ENCODE results near the gene SFMBT2. TPM values are rescaled to one million over a fixed set of nuclear protein-coding genes. Genes with fewer than 3 reads are reported as not detected.

SFMBT2 gene
- total RNA-seq, 1 experiment from 2014 or later, result 14.3 TPM

DNA sequence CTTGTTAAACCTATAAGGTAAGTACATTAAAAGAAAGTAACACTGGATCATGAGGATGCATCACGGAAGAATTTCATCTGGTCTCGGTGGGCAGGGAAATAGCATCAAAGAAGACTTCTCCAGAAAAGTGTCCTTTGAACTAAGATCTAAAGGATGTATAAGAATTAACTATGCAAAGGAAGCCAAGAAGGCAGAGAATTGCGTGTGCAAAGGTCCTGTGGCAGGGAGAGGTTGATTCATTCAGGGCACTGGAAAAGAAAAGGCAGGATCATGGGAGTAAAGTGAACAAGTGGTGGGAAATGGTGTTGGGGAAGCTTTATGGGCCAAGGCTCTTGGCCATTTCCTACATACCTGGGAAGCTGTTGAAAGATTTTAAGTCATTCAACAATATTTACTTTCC, 288.3 kb downstream of the SFMBT2 start:
- ChIA-PET POLR2A (no interaction called here), CTCF (interaction anchor here (1.6 kb wide), 1 partner anchor 203 kb away, joined by 11 read pairs; no protein-coding TSS in a partner anchor)
- TF ChIP-seq FOXK1 (CRISPR knock-in tag; IDR thresholded peaks at IDR 0.05), result no peak
- TF ChIP-seq, protein P1, sequence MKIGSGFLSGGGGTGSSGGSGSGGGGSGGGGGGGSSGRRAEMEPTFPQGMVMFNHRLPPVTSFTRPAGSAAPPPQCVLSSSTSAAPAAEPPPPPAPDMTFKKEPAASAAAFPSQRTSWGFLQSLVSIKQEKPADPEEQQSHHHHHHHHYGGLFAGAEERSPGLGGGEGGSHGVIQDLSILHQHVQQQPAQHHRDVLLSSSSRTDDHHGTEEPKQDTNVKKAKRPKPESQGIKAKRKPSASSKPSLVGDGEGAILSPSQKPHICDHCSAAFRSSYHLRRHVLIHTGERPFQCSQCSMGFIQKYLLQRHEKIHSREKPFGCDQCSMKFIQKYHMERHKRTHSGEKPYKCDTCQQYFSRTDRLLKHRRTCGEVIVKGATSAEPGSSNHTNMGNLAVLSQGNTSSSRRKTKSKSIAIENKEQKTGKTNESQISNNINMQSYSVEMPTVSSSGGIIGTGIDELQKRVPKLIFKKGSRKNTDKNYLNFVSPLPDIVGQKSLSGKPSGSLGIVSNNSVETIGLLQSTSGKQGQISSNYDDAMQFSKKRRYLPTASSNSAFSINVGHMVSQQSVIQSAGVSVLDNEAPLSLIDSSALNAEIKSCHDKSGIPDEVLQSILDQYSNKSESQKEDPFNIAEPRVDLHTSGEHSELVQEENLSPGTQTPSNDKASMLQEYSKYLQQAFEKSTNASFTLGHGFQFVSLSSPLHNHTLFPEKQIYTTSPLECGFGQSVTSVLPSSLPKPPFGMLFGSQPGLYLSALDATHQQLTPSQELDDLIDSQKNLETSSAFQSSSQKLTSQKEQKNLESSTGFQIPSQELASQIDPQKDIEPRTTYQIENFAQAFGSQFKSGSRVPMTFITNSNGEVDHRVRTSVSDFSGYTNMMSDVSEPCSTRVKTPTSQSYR (CRISPR knock-in tag; IDR thresholded peaks at IDR 0.05), result no peak
- TF ChIP-seq MAX (CRISPR knock-in tag; IDR thresholded peaks at IDR 0.05), result no peak
- TF ChIP-seq FOXP1 (CRISPR knock-in tag; IDR thresholded peaks at IDR 0.05; ENCODE audit: borderline replicate concordance), result no peak
- no peak for TF ChIP-seq ZMAT4 (CRISPR knock-in tag; IDR thresholded peaks at IDR 0.05)
- TF ChIP-seq GRHL2 (CRISPR knock-in tag; IDR thresholded peaks at IDR 0.05; ENCODE audit: insufficient replicate concordance, severe bottlenecking), result no peak
- TF ChIP-seq OVOL2 (CRISPR knock-in tag; IDR thresholded peaks at IDR 0.05; ENCODE audit: borderline replicate concordance), result no peak
- TF ChIP-seq ZNF423 (CRISPR knock-in tag; IDR thresholded peaks at IDR 0.05), result no peak
- TF ChIP-seq SP1 (CRISPR knock-in tag; conservative IDR thresholded peaks at IDR 0.05), result no peak
- TF ChIP-seq RORB (CRISPR knock-in tag; IDR thresholded peaks at IDR 0.05), result no peak
- TF ChIP-seq, protein P2, sequence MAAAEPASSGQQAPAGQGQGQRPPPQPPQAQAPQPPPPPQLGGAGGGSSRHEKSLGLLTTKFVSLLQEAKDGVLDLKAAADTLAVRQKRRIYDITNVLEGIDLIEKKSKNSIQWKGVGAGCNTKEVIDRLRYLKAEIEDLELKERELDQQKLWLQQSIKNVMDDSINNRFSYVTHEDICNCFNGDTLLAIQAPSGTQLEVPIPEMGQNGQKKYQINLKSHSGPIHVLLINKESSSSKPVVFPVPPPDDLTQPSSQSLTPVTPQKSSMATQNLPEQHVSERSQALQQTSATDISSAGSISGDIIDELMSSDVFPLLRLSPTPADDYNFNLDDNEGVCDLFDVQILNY (CRISPR knock-in tag; IDR thresholded peaks at IDR 0.05), result no peak
- no peak for TF ChIP-seq ARID4B (CRISPR knock-in tag; IDR thresholded peaks at IDR 0.05; ENCODE audit: borderline replicate concordance)
- H3K9me3 Mint-ChIP-seq, result peaks cover 7% of the 10 kb centered on the region; the same call in 1 of the 2 replicates
- ATAC-seq (no peak), DNase-seq (ENCODE audit: low spot score) (no peak)
- no peak overlapping the region for H3K4me3 Mint-ChIP-seq
- H3K4me1 Mint-ChIP-seq, result no peaks in the 10 kb centered on the region
- no peaks in the 10 kb centered on the region for H3K36me3 Mint-ChIP-seq
- H3K27me3 Mint-ChIP-seq (ENCODE audit: low read depth), result no peaks in the 10 kb centered on the region; the same call in 1 of the 2 replicates
- H3K27ac Mint-ChIP-seq, result no peak overlapping the region

GRCh38 chr10:7121154-7121797, 289.6 kb downstream of the SFMBT2 start:
- Mint-ChIP-seq H3K4me1 (no peaks in the 10 kb centered on the region), H3K27me3 (ENCODE audit: low read depth) (no peaks in the 10 kb centered on the region; the same call in 1 of the 2 replicates), H3K4me3 (no peak overlapping the region), H3K36me3 (no peaks in the 10 kb centered on the region), H3K27ac (no peak overlapping the region), H3K9me3 (peaks cover 7% of the 10 kb centered on the region; the same call in 1 of the 2 replicates)
- POLR2A ChIA-PET, result no interaction called here
- peak; percentile 90 for ATAC-seq
- DNase-seq (ENCODE audit: low spot score), result peak; percentile 77
- TF ChIP-seq, protein P3, sequence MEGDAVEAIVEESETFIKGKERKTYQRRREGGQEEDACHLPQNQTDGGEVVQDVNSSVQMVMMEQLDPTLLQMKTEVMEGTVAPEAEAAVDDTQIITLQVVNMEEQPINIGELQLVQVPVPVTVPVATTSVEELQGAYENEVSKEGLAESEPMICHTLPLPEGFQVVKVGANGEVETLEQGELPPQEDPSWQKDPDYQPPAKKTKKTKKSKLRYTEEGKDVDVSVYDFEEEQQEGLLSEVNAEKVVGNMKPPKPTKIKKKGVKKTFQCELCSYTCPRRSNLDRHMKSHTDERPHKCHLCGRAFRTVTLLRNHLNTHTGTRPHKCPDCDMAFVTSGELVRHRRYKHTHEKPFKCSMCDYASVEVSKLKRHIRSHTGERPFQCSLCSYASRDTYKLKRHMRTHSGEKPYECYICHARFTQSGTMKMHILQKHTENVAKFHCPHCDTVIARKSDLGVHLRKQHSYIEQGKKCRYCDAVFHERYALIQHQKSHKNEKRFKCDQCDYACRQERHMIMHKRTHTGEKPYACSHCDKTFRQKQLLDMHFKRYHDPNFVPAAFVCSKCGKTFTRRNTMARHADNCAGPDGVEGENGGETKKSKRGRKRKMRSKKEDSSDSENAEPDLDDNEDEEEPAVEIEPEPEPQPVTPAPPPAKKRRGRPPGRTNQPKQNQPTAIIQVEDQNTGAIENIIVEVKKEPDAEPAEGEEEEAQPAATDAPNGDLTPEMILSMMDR (IDR thresholded peaks at IDR 0.05), result peak; percentile 61
- no peak for TF ChIP-seq ATF2 (CRISPR knock-in tag; IDR thresholded peaks at IDR 0.05; ENCODE audit: borderline replicate concordance, low read depth)
- CTCF ChIA-PET, result interaction anchor here (0.6 to 2.5 kb wide), 53 partner anchors 9 to 543 kb away, joined by 3 to 38 read pairs (median 4); partner anchors contain the start of gene SFMBT2
